ENCODE data around the gene TTC34. TPM values are rescaled to one million over a fixed set of nuclear protein-coding genes. Genes with fewer than 3 reads are reported as not detected.

The TTC34 gene
- total and polyA plus RNA-seq, 2 donors from 2014 or later = 0.15 to 2.4 TPM

DNA sequence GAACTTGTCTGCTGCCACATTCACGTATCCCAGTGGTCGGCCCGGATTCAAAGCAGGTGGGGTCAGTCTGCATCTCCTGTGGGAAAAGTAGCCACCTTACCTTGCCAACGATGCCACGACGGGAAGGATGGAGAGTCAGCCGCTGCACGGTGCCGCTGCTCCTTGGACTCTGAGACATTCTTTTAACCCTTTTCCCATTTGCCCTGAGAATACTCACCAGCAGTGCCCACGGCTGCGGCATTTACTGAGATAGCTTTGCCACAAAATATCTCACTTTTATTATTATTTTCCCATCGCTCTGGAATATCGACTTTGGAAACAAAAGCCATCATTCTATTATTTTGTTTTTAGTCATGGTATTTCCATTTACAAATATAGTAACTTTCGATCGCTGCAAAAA is 15.3 kb upstream of the TTC34 start:
- intact Hi-C loops (cut with DNase I) = no loop called here
- FAIRE-seq = no peak
- H3K9ac ChIP-seq (ENCODE audit: low read length in 3 of 3) = no peak overlapping the region
- TF ChIP-seq, protein P1, sequence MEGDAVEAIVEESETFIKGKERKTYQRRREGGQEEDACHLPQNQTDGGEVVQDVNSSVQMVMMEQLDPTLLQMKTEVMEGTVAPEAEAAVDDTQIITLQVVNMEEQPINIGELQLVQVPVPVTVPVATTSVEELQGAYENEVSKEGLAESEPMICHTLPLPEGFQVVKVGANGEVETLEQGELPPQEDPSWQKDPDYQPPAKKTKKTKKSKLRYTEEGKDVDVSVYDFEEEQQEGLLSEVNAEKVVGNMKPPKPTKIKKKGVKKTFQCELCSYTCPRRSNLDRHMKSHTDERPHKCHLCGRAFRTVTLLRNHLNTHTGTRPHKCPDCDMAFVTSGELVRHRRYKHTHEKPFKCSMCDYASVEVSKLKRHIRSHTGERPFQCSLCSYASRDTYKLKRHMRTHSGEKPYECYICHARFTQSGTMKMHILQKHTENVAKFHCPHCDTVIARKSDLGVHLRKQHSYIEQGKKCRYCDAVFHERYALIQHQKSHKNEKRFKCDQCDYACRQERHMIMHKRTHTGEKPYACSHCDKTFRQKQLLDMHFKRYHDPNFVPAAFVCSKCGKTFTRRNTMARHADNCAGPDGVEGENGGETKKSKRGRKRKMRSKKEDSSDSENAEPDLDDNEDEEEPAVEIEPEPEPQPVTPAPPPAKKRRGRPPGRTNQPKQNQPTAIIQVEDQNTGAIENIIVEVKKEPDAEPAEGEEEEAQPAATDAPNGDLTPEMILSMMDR (IDR thresholded peaks at IDR 0.05; ENCODE audit: borderline replicate concordance, extremely low read depth, insufficient read depth) = no peak
- DNase-seq = peak in 1 of 5 donors; percentile 32
- H3K4me3 ChIP-seq (ENCODE audit: low read length in 3 of 3) = no peak overlapping the region
- no peak overlapping the region for H3K27ac ChIP-seq (ENCODE audit: low read depth in 2 of 2, low read length in 2 of 2)
- H3K27me3 ChIP-seq (ENCODE audit: control insufficient read depth, insufficient read depth, low read length) = no peaks in the 10 kb centered on the region
- H3K4me1 ChIP-seq (ENCODE audit: control insufficient read depth in 2 of 3, insufficient read depth in 2 of 3, low read depth in 1 of 3, low read length in 3 of 3) = peaks cover 0 to 1% (median 0%) of the 10 kb centered on the region in 3 donors
- no peaks in the 10 kb centered on the region for H3K9me3 ChIP-seq (ENCODE audit: control insufficient read depth in 2 of 3, insufficient read depth in 1 of 3, low read length in 3 of 3)
- no peaks in the 10 kb centered on the region for H3K36me3 ChIP-seq (ENCODE audit: control insufficient read depth in 2 of 3, insufficient read depth in 3 of 3, low read length in 3 of 3)

DNA sequence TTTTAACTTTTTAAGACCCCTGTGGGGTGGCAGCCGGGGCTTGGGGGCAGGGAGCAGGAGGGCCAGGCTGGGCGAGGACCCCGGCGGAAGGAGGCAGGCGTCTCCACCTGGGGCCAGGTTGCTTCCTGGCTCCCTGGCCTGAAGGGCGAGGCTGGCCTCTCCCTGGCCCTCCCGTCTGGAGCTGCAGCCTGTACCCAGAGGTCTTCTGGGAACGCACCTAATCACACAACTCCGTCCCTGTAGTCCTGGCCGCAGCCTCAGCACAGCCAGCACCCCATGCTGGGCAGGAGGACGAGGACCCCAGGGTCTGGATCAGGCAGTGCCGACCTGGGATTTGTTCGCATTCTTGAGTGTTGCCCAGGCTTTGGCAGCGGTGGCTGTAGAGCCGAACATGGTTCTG is 14.1 kb upstream of the TTC34 start:
- Histone ChIP-seq H3K9me3 (ENCODE audit: control insufficient read depth in 2 of 3, insufficient read depth in 1 of 3, low read length in 3 of 3) (no peaks in the 10 kb centered on the region), H3K27me3 (ENCODE audit: control insufficient read depth, insufficient read depth, low read length) (no peaks in the 10 kb centered on the region), H3K27ac (ENCODE audit: low read depth in 2 of 2, low read length in 2 of 2) (no peak overlapping the region), H3K36me3 (ENCODE audit: control insufficient read depth in 2 of 3, insufficient read depth in 3 of 3, low read length in 3 of 3) (no peaks in the 10 kb centered on the region), H3K4me3 (ENCODE audit: low read length in 3 of 3) (no peak overlapping the region), H3K4me1 (ENCODE audit: control insufficient read depth in 2 of 3, insufficient read depth in 2 of 3, low read depth in 1 of 3, low read length in 3 of 3) (no peaks in the 10 kb centered on the region), H3K9ac (ENCODE audit: low read length in 3 of 3) (no peak overlapping the region)
- intact Hi-C loops (cut with DNase I) = no loop called here
- no peak for FAIRE-seq
- DNase-seq = peak in 1 of 5 donors; percentile 62
- TF ChIP-seq, protein P1 (IDR thresholded peaks at IDR 0.05; ENCODE audit: borderline replicate concordance, extremely low read depth, insufficient read depth) = no peak

DNA sequence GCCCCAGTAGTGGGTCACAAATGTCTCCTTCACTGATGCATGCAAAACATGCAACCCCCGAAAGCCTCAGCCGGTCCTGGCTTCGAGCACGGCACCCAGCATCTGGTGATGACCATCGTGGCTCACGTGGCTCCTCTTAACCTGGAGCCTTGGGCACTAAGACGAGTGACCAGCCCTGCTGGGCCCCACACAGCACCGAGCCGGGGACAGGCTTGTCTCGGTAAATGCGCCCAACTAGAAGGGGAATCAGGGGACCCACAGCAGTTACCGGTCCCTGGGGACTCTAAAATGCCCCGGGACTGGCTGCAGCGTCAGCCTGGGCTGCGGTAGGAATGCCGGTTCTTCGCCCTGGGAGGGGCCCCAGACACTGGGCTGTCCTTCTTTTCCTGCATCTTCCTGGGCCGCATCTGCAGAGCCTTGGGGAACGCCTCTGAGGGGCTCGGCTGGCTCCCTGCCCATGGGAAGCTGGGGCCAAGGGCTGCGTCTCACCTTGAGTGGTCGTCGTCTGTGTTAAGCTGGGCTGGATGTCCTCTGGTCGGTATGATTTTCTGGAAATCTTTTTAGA is 13.1 kb upstream of the TTC34 start:
- Histone ChIP-seq H3K4me3 (ENCODE audit: low read length in 3 of 3) (no peak overlapping the region), H3K36me3 (ENCODE audit: control insufficient read depth in 2 of 3, insufficient read depth in 3 of 3, low read length in 3 of 3) (no peaks in the 10 kb centered on the region), H3K4me1 (ENCODE audit: control insufficient read depth in 2 of 3, insufficient read depth in 2 of 3, low read depth in 1 of 3, low read length in 3 of 3) (no peaks in the 10 kb centered on the region), H3K9ac (ENCODE audit: low read length in 3 of 3) (no peak overlapping the region), H3K27ac (ENCODE audit: low read depth in 2 of 2, low read length in 2 of 2) (no peak overlapping the region), H3K27me3 (ENCODE audit: control insufficient read depth, insufficient read depth, low read length) (no peaks in the 10 kb centered on the region), H3K9me3 (ENCODE audit: control insufficient read depth in 2 of 3, insufficient read depth in 1 of 3, low read length in 3 of 3) (no peaks in the 10 kb centered on the region)
- DNase-seq = peak in 1 of 5 donors; percentile 68
- FAIRE-seq = no peak
- TF ChIP-seq, protein P1 (IDR thresholded peaks at IDR 0.05; ENCODE audit: borderline replicate concordance, extremely low read depth, insufficient read depth) = no peak
- intact Hi-C loops (cut with DNase I) = no loop called here
